ENCODE results near the gene DBNDD1.

DNA sequence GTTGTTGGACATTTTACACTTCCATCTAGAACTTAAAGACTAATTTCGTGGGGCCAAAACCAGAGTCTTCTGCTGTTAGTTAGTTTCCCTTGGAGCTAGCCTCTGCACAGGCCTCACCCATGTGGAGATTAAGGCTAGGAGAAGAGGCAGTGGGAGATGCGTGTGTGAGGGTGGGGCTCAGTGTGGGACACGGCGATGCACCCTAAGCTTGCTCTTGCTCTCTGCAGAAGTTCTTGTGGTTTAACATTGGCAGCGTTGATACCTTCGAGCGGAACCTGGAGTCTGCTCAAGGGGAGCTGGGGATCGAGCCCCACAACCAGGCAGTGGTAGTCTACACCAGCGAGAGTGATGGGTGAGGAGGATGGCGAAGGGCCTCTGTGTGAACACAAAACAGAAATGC is 34.0 kb downstream of the DBNDD1 start:
- TF ChIP-seq POLR2A (IDR thresholded peaks at IDR 0.05; ENCODE audit: extremely low read depth, insufficient read length): no peak
- TF ChIP-seq, protein P1, sequence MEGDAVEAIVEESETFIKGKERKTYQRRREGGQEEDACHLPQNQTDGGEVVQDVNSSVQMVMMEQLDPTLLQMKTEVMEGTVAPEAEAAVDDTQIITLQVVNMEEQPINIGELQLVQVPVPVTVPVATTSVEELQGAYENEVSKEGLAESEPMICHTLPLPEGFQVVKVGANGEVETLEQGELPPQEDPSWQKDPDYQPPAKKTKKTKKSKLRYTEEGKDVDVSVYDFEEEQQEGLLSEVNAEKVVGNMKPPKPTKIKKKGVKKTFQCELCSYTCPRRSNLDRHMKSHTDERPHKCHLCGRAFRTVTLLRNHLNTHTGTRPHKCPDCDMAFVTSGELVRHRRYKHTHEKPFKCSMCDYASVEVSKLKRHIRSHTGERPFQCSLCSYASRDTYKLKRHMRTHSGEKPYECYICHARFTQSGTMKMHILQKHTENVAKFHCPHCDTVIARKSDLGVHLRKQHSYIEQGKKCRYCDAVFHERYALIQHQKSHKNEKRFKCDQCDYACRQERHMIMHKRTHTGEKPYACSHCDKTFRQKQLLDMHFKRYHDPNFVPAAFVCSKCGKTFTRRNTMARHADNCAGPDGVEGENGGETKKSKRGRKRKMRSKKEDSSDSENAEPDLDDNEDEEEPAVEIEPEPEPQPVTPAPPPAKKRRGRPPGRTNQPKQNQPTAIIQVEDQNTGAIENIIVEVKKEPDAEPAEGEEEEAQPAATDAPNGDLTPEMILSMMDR (IDR thresholded peaks at IDR 0.05; ENCODE audit: low read depth, low read length): no peak

Measured in NB4 (cell line).